ENCODE results near the gene EXOC4. TPM values are rescaled to one million over a fixed set of nuclear protein-coding genes. Genes with fewer than 3 reads are reported as not detected.

The EXOC4 gene
- total RNA-seq, 1 experiment from 2014 or later, result 75.8 TPM

DNA sequence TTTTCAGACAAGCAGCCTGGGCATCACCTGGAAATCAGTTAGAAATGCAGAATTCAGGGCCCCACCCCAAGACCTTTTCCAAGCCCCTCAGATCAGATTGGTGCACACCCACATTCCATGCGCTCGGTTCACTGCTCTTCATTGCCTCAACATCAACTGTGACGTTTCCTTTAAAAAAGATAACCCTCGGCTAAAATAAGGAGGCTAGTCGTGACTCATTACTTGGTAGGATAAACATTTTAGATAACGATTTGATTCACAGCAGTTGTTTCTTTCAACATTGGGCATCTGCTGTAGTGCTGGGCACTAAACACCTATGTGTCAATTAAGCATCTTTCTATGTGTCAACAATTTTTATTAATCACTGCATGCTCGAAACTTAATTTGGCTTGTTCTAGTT, 683.2 kb downstream of the EXOC4 start:
- no peak overlapping the region for H3K27ac ChIP-seq (ENCODE audit: insufficient read length, low read depth, low read length)

More for the DNA sequence above, 683.2 kb downstream of the EXOC4 start:
- H3K9me3 ChIP-seq (ENCODE audit: control insufficient read depth, low read depth, low read length), result no peaks in the 10 kb centered on the region
- H3K79me1 ChIP-seq (ENCODE audit: insufficient read depth, low read depth, low read length, poor library complexity, severe bottlenecking), result no peaks in the 10 kb centered on the region
- no peak overlapping the region for H3K14ac ChIP-seq (ENCODE audit: insufficient read depth, low read length)
- DNase-seq, result no peak
- H3K27me3 Mint-ChIP-seq (ENCODE audit: low read depth), result no peaks in the 10 kb centered on the region
- no peak overlapping the region for H4K91ac ChIP-seq (ENCODE audit: insufficient read length, low read depth, low read length)
- TF ChIP-seq, protein P1, sequence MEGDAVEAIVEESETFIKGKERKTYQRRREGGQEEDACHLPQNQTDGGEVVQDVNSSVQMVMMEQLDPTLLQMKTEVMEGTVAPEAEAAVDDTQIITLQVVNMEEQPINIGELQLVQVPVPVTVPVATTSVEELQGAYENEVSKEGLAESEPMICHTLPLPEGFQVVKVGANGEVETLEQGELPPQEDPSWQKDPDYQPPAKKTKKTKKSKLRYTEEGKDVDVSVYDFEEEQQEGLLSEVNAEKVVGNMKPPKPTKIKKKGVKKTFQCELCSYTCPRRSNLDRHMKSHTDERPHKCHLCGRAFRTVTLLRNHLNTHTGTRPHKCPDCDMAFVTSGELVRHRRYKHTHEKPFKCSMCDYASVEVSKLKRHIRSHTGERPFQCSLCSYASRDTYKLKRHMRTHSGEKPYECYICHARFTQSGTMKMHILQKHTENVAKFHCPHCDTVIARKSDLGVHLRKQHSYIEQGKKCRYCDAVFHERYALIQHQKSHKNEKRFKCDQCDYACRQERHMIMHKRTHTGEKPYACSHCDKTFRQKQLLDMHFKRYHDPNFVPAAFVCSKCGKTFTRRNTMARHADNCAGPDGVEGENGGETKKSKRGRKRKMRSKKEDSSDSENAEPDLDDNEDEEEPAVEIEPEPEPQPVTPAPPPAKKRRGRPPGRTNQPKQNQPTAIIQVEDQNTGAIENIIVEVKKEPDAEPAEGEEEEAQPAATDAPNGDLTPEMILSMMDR (conservative IDR thresholded peaks at IDR 0.05), result no peak
- H3K27me3 ChIP-seq (ENCODE audit: insufficient read depth, low read length), result no peaks in the 10 kb centered on the region
- H3K23me2 ChIP-seq (ENCODE audit: insufficient read length, low read depth, low read length, poor library complexity, severe bottlenecking), result no peaks in the 10 kb centered on the region
- H2AFZ ChIP-seq (ENCODE audit: low read length), result no peak overlapping the region
- no peak overlapping the region for H3K4ac ChIP-seq (ENCODE audit: low read depth, low read length)
- H3K23ac ChIP-seq (ENCODE audit: insufficient read length, low read depth, low read length), result no peak overlapping the region
- no peak overlapping the region for H3K4me3 Mint-ChIP-seq
- H3K56ac ChIP-seq (ENCODE audit: insufficient read length, low read depth, low read length), result no peak overlapping the region
- H2BK20ac ChIP-seq (ENCODE audit: low read depth, low read length, poor library complexity, severe bottlenecking), result no peak overlapping the region
- H3K27ac Mint-ChIP-seq, result peak overlapping the region in 2 of 3 experiments; percentile 39 to 47; a peak in 2 of 7 replicates
- no peak overlapping the region for H4K5ac ChIP-seq (ENCODE audit: insufficient read length, low read depth, low read length)
- H3K4me1 Mint-ChIP-seq, result peaks cover 49 to 50% of the 10 kb centered on the region in 2 experiments
- H3K36me3 Mint-ChIP-seq (ENCODE audit: insufficient read depth in 1 of 3, low read depth in 3 of 3), result peaks cover 0 to 11% (median 0%) of the 10 kb centered on the region in 3 experiments; a peak in 2 of 7 replicates
- no peak overlapping the region for H2BK15ac ChIP-seq (ENCODE audit: low read depth, low read length)
- no peak overlapping the region for H2BK120ac ChIP-seq (ENCODE audit: low read depth, low read length, poor library complexity, severe bottlenecking)
- H3K9me3 Mint-ChIP-seq, result no peaks in the 10 kb centered on the region
- H4K20me1 ChIP-seq (ENCODE audit: control insufficient read depth, insufficient read depth, insufficient read length), result no peaks in the 10 kb centered on the region
- H3K79me2 ChIP-seq (ENCODE audit: insufficient read depth, low read length), result no peaks in the 10 kb centered on the region
- no peak overlapping the region for H3K4me2 ChIP-seq (ENCODE audit: insufficient read depth, insufficient read length, low read length)
- no peak overlapping the region for H3K18ac ChIP-seq (ENCODE audit: insufficient read length, low read depth, low read length)
- no peak overlapping the region for H2BK5ac ChIP-seq (ENCODE audit: insufficient read length, low read length)
- H3K4me1 ChIP-seq (ENCODE audit: insufficient read depth, low read length), result peaks cover 4% of the 10 kb centered on the region; the same call in 1 of the 2 replicates
- H4K8ac ChIP-seq (replicated peaks; ENCODE audit: insufficient read length, low read depth, low read length), result no peak overlapping the region
- WGBS (ENCODE audit: extremely low coverage, insufficient read length, low lambda C conversion rate), result no CpG with 5 or more reads among the region's 7 CpGs
- H3T11ph ChIP-seq (ENCODE audit: low read length), result no peak overlapping the region
- no peak overlapping the region for H2AK5ac ChIP-seq (ENCODE audit: insufficient read length, low read length)
- H2BK12ac ChIP-seq (ENCODE audit: insufficient read length, low read depth, low read length), result no peak overlapping the region
- H3K9ac ChIP-seq (ENCODE audit: extremely low read depth, insufficient read length, low read length), result no peak overlapping the region
